Colon (tissue), 2 donors: ENCODE data around the gene RANBP9.

ENCODE experiments used
- FAIRE-seq: peaks from 2 replicates; lab custom pipeline; 2012; peaks lifted over from hg19 to GRCh38; lab: Jason Lieb, UNC
- donor health status: control.
- donor health status: control.

The RANBP9 gene

DNA sequence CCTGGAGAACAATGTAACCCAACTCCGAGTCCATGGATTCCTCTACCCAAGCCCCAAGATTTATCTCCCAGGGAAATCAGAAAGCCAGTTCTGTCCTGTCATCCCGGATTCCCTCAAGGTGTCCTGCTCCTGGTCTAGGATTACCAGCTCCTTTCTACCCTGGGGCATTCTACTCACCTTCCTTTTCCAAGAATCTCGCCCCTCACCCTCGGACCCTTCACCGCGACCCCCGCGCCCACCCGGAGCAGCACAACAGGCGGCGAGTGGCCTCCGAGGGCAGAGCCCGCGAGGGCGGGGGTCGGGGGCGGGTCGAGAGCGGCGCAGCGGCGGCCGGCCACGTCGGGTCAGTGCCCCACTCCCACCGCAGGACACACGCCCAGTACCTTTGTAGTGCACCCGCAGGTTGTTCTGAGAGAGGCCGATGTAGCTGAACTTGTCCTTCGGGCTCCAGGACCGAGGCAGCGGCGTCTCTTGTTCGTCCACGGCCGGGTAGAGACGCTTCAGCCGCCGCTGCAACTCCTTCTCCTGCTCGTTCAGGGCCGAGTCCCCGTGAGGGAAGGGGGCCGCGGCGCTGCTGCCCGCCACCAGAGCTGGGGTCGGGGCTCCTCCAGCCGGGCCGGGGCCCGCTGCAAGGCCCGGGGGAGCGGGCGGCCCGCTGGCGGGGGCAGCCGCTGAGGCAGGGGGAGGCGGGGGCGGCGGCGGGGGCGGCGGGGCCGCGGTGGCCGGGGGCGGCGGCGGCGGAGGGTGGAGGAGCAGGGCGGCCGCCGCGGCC is 897 bp downstream of the RANBP9 start:
- FAIRE-seq: no peak

DNA sequence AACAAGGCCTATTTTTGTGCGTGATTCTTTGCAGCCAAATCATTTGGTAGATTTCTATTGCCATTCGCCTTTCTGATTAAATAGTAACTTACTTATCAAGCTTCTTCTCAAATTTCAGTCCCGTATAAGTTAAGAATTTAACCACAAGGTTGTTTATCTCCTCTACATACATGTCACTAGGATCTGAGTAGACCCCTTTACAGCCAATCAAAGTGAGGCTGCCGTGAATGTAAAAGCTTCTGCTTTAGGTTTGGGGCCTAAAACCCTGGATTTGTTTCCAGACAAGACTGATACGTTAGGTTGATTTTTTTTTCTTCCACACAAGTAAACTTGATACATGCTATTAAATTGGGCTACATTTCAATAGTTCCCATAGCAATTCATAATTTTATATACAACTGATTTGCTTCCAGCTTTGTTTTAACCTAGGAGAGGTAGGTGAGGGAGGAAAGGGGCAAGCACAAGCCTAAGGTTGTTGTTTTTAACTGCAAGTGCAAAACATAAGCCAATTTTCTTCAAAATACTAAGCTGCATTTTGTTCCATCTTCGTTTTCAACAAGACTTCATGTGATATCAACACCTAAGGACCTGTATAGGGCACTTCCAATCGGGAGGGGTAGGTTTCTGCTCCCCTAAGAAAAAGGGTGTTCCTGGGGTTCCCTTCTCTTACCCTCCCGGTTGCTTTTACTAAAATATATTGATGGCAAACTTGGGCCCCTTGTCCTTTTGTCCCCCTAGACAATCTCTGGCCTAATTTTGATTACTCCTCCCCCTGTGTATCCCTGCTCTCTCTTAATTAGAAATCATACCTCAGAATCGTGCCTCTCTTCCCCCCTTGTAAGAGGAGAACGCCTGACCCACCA is 1.7 kb downstream of the RANBP9 start:
- no peak for FAIRE-seq

DNA sequence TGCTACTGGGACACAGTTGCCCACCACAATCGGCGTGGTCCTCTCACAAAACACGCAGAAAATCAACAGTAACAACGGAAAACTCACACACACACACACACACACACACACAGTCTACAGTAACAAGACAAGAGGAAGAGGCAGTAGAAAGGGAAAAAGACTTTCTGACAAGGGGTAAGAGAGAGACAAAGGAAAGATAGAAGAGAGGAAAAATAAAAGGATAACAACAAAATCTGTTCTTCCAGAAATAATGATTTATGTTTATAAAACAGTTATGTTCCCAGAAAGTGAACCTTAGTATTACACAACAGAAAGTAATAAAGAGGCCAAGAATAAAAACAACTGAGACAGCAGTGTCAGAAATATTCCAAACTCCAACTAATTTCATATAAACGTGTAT is 2.9 kb downstream of the RANBP9 start:
- no peak for FAIRE-seq

DNA sequence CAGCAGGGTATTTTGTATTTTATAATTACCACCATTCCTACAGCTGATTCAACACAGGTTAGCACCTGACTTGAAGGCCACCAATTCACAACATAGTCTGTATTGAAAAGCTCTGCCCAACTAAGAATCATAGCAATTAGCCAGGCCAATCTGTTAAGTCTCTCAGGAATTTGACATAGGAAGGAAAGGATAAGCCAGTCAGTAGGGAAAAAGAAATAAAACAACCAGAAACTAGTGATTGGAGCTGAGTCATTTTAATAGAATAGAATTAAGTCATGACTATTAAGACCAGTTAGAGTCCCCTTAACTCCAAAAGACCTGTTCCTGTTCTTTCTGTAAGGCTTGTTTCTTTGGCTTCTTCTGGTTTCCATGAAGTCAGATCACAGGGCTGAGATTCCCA is 8.1 kb downstream of the RANBP9 start:
- no peak for FAIRE-seq

DNA sequence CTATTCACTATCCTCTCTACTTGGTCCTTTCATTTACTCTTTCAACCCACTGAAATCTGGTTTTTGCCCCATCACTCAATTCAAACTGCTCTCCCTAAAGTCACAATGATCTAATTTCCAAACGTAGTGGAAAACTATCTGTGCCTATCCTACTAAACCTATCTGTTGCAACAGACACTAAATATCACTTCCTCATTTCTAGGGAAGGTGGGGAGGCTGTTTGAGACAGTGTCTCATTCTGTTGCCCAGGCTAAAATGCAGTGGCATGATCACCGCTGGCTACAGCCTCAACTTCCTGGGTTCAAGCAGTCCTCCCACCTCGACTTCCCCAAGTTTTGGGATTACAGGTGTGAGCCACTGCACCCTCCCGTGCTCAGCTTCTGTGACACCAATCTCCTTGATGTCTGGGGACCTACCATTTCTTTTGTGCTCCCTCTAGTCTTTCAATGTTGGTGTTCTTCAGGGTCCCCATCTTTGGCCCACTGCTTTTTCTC is 8.8 kb downstream of the RANBP9 start:
- FAIRE-seq: no peak

DNA sequence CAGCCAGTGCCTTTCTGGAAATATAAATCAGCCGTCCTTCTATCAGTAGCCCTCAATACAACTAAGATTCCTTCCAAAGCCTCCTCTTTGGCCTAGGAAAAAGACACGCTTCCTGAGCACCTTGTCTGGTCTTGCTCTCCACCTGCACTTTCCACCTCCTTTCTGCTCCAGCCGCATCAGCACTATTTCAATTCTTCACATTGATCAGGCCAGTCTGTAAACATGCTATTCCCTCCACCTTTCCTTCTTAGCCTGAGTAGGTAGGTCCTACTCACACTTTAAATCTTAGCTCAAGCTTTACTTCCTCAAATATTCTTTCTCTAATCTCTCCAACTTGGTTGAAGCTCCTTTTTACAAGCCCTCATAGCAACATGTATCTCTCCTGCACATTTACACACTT is 11.4 kb downstream of the RANBP9 start:
- no peak for FAIRE-seq

DNA sequence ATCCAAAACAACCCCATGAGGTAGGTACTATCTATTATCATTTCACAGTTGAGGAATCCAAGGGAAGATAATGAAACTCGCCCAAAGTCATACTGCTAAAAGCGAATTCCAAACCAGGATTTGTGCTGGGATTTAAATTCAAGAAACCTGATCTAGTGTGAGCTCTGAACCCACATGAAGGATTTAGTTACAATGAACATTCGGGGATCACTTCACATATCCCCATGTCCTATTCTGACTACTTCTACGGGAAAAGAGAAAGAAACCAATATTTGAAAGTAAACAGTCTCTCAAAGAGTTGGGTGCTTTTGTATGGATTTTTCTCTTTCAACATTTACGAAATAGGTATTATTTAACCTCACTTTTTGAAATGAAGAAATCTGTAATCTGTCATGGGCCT is 12.9 kb downstream of the RANBP9 start:
- FAIRE-seq: no peak

DNA sequence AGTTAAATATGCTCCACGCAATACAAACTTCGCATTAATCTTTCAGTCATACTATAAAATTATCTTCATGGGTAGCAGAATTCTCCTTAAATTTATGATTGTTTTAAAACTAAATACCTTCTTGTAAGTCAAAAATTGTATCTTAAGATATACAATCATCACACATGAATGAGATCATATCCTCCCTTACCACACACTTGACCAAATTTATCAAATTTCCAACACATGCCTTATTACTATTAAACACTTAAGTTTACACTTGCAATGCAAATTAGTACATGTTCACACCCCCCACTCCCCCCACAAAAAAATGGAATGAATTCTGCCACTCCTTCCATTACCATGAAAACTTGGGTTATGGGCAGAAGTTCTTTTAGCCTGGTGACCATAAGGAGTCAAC is 13.8 kb downstream of the RANBP9 start:
- no peak for FAIRE-seq

DNA sequence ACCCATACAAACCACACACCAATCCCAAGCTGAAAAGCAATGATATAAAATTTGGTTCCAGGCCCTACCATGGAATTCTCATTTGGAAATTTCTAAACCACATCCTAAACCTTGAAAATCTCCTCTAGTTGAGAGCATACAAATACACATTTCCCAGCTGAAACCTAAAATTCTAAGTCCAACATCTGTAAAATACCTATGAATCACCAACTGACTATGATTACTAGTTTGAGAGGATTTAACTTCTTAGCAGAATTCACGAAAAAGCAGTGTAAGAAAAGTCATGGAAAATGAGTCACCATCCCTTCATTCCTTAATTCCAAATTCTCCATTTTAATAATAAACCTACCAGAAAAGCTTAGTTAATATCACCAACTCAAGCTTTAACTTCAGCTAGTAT is 15.4 kb downstream of the RANBP9 start:
- FAIRE-seq: no peak

DNA sequence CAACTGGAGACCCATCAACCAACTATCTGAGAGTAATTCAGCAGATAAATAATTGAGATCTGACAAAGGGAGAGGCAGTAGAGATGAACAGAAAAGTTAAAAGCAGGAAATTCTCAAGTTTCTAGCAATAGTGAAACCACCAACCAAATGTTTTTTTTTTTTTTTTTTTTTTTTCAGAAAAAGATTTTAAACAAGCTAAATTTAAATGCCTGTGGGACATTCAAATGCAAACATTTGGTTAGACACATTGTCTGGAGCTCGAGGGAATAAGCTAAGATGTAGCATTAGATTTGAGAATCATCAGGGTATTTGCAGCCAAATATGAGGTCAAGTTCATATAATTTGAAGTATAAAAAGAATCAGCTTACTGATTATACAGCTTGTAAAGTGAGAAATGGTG is 16.4 kb downstream of the RANBP9 start:
- FAIRE-seq: no peak

DNA sequence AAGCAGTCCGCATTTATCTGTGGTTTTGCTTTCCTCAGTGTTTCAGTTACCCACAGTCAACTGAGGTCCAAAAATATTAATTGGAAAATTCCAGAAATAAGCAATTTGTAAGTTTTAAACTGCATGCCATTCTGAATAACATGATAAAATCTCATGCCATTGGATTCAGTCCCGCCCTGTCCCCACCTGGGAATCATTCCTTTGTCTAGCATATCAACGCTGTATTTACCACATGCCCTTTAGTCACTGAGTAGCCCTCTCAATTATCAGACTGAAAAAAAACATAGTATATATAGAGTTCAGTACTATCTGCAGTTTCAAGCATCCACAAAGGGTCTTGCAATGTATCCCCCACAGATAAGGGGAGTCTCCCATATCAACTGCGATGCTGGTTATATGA is 17.1 kb downstream of the RANBP9 start:
- FAIRE-seq: no peak

DNA sequence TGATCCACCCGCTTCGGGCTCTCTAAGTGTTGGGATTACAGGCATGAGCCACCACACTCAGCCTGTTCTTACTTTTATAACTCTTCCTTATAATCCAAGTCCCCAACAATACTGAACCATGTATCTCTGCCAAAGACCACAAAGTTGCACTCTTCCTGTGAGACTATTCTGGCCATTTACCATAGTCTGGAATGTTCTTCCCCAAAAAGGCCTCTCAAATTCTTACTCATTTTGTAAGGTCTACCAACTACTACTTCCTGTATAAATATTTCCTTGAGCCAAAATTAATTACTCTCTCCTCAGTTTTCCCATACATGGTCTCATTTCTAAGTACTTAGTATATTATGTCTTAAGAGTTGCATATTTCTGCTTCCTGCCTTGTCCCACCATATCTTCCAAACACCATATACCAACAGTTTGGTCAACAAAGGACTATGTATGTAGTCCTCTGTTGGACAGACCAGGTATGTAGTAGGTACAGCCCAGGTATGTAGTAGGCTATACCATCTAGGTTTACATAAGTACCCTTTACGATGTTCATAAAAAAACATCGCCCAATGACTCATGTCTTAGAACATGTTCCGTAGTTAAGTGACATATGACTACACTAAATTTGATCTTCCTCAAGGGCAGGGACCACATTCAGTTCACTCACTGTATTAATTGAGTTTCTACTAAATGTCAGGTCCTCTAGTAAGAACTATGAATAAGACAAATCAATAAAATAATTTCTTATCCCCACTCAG is 22.0 kb downstream of the RANBP9 start:
- no peak for FAIRE-seq

DNA sequence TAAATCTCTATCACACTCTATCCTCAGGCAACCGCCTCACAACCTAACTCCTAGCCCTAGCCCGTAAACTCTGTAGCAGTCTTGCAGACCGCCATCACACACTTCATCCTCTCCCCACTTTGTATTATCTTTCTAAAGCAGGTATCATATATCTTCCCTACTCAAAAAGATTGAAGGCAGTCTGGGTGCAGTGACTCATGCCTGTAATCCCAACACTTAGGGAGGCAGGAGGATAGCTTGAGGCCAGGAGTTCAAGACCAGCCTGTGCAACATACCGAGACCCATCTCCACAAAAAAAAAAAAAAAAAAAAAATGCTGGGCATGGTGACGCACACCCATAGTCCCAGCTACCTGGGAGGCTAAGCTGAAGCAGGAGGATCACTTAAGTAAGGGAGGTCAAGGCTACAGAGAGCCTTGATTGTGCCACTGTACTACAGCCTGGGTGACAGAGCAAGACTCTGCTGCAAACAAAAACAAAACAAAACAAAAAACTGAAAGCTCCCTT is 22.9 kb downstream of the RANBP9 start:
- FAIRE-seq: no peak

DNA sequence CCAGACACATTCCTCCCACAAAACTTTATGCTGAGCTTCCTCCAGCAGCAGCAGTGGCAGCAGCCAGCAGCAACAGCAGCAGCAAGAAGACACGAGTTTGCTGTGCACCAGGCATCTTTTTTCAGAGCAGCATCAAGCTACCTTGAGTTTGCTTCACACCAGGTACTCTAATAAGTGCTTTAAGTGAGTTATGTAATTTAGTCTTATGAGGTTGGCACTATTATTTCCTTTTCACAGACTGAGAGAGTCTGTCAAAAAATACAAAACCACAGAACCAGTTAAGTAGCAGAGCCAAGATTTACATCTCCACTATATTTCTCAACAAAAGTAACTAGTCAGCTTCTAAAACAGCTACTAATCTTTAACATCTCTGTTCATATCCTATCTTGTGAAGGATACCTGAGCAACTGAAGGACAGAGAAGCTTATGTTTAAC is 23.7 kb downstream of the RANBP9 start:
- no peak for FAIRE-seq

DNA sequence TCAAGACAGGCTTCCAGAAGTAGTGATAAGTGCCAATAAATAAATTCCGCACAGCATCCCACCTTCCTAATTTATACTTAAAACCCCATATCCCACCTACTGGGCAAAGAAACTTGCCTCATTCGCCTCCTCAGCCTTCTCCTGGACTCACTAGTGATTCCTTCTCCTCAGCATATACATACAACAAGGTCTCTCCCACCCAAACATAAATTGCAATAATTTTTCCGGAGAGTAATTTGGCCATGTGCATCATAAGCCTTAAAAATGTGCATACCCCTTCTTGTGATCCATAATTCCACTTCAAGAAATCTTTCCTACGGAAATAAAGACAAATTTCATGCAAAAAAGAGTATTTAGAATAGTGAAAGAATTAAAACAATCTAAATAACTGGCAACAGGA is 26.8 kb downstream of the RANBP9 start:
- FAIRE-seq: no peak

DNA sequence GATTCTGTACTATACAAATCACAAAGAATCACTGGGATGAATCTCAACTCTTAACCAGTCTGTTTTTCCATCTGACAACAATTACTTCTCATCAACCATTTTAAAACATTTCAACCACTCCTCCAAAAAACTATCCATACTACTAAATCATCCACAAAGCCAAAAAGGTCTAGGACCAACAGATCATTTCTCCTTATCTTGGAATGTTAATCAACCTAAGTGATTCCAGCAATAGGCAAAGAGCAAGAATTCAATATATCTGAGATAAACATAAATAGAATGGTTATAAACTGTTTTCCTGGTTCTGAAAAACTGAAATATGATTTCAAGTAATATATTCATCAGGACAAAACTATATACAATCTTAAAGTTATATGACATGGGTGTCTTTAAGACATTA is 28.6 kb downstream of the RANBP9 start:
- FAIRE-seq: no peak

DNA sequence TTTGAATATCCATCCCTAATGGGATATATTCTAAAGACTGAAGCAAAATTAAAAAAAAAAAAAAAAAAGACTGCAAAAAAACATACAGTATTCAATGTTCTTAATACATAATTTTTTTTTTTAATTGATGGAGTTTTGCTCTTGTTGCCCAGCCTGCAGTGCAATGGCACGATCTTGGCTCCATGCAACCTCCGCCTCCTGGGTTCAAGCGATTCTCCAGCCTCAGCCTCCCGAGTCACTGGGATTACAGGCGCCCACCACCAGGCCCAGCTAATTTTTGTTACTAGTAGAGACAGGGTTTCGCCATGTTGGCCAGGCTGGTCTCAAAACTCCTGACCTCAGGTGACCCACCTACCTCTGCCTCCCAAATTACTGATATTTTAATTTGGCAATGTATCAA is 29.3 kb downstream of the RANBP9 start:
- FAIRE-seq: no peak

DNA sequence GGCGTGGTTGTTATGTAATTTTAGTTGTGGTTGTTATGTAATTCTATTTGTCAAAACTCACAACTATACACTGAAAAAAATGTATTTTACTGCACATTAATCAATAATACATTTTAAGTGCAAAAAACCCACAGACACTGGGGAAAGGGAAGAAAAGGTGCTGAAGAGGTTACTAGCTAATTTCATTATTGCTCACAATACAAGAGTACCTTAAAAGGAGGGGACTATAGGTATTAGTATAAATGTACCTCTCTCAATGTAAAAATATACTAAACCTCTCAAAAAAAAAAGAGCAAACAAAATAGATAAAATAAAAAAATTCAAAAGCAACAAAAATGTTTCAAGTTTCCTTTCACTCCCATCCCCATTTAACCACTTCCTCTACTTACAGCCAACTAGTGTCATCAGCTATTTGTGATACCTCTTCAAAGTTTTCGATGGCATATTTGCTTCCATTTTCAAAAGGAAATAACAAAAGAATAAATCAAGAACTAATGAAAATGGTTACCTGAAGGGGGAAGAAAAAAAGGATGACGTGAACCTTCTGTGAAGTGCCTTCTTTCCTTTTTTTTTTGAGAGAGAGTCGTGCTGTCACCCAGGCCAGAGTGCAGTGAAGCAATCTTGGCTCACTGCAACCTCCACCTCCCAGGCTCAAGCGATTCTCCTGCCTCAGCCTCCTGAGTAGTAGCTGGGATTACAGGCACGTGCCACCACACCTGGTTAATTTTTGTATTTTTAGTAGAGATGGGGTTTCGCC is 30.2 kb downstream of the RANBP9 start:
- FAIRE-seq: no peak

DNA sequence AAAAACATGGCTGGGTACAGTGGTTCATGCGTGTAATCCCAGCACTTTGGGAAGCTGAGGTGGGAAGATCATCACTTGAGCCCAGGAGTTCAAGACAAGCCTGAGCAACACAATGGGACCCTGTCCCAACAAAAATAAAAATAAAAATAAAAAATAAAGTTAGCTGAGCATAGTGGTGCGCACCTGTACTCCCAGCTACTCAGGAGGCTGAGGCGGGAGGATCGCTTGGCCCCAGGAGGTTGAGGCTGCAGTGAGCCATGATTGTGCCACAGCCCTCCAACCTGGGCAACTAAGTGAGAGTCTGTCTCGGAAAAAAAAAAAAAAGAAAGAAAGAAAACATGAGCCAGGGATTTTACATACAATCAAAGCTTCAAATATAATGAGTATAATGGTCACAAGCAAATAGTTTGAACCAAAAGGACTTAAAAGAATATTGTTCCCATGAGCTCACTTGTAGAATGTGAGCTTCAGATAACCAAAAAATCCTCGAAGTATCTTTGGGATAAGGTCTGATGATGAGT is 31.1 kb downstream of the RANBP9 start:
- FAIRE-seq: no peak

DNA sequence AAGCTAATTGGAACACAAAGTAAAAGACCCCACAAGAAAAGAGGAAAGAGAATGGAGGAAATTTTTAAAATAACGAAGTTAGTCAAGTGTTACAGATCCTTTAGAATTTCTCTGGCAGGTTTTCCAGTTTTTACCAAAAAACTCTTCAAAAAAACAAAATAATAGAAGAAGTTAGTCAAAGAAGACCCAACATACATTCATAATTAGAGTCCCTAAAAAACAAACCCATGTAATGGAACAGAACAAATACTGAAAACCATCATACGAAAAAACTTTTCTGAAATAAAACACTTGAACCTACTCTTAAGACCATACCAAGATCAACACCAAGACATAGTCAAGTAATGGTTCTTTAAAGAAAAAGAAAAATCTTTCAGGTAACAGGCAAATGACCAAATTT is 31.6 kb downstream of the RANBP9 start:
- FAIRE-seq: no peak

DNA sequence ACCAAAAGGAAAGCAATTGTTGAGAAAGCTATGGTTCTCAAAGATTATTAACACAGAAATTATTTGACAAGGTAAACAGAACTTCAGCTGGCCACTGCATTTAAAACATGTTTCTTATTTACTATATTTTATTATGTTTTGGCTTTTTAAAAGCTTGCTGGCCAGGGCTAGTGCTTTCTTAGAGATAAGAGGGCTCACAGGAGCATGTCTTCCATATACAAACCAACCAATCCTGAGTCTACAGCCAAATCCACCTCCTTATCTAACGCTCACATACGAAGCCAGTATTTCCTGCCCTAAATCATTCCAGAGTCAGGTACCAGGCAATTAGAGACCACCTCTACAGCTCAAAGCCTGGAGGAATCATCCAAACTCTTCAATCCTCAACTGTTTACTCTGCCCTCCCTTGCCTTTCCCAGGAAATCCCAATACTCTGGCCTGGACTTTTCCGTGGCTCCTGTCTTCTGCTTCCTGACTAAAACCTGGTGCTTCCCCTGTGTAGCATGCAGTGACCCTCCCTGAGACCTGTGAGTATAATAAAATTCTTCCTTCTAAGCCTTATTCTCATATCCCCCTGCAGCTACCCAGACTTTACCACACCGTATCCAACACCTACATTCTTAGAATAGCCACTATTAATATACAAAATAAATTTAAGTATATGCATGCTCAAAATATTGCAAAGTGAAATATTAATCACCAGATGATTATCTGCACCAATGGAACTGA is 33.2 kb downstream of the RANBP9 start:
- FAIRE-seq: no peak
